RWPE2 (cell line): ENCODE results near the gene PCDHGA6.
A peak's percentile ranks its signal among the peaks of the same experiment; 100 is the strongest.
"Not testable (repeated sequence)": the region's sequence is repeated elsewhere in the genome, so short reads cannot be mapped to it uniquely, and the experiment has no call there.

ENCODE experiments used
- ATAC-seq: fragments of 200-7000 bp; cut with Tn5 transposase; 3 replicates; pipeline ENCODE4 v1.9.1; 2021; ENCODE audit warnings: low read depth
- DNase-seq: peaks from one replicate; pipeline ENCODE4 v3.0.0-alpha.2; 2020; ENCODE audit warnings: low spot score
- H3K27ac ChIP-seq: fragments of 450-650 bp; 2 replicates; pipeline ENCODE4 v1.5.1; 2017; ENCODE audit warnings: mild to moderate bottlenecking; ENCODE audit not compliant: poor library complexity, severe bottlenecking
- H3K27me3 ChIP-seq: fragments of 250-450 bp; sonication (Bioruptor Pico); 2 replicates; pipeline ENCODE4 v1.5.1; 2021; ENCODE audit warnings: mild to moderate bottlenecking, moderate library complexity; ENCODE audit not compliant: insufficient read depth, poor library complexity, severe bottlenecking
- H3K36me3 ChIP-seq: fragments of 250-450 bp; sonication (Bioruptor Pico); 2 replicates; pipeline ENCODE4 v1.5.1; 2020; ENCODE audit warnings: low read depth, mild to moderate bottlenecking, moderate library complexity
- H3K4me1 ChIP-seq: fragments of 250-450 bp; sonication (Bioruptor Pico); 2 replicates; pipeline ENCODE4 v1.5.1; 2021; ENCODE audit warnings: mild to moderate bottlenecking, moderate library complexity; ENCODE audit not compliant: insufficient read depth, poor library complexity, severe bottlenecking
- H3K4me3 ChIP-seq: fragments of 250-450 bp; sonication (Bioruptor Pico); 2 replicates; pipeline ENCODE4 v1.5.1; 2021; ENCODE audit warnings: mild to moderate bottlenecking, moderate library complexity; ENCODE audit not compliant: severe bottlenecking
- H3K9me3 ChIP-seq: fragments of 250-450 bp; sonication (Bioruptor Pico); 2 replicates; pipeline ENCODE4 v1.5.1; 2021; ENCODE audit warnings: mild to moderate bottlenecking, moderate library complexity; ENCODE audit not compliant: severe bottlenecking
- TF ChIP-seq, protein P1 (sequence below): fragments of 450-650 bp; IDR thresholded peaks from one replicate; pipeline ENCODE4 v1.5.1; 2017; ENCODE audit warnings: mild to moderate bottlenecking, moderate library complexity; ENCODE audit not compliant: poor library complexity, severe bottlenecking

Gene PCDHGA6

DNA sequence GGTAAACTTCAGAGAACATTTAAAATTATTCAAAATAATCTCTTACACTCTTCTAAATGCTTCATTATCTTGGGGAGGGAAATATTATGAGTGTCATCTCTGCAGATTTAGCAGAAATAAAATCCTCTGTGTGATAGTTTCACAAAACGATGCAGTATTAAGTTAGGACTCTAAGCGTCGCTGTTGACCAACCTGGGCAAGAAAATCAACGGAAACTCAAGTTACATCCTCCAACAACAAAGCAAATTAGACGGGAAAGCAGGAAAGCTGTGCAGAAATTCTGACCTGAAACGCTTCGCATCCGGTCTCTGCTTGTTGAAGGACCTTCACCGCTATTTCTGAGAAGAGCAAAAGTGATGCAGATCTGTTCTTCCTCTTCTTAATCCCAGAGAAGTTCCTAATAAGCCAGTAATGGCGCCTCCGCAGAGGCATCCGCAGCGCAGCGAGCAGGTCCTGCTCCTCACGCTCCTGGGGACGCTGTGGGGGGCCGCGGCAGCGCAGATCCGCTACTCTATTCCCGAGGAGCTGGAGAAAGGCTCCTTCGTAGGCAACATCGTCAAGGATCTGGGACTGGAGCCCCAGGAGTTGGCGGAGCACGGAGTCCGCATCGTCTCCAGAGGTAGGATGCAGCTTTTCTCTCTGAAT lies at the start of gene PCDHGA6:
Gene PCDHGA6, plus strand, starts transcription at position 219 of the 645 bp plus-strand sequence. Its CDS starts 193 bp downstream, at position 412.
- no peak within 1 kb of the TSS for H3K27ac ChIP-seq
- H3K36me3 ChIP-seq, result no peaks in the 10 kb centered on the region
- DNase-seq (no peak), ATAC-seq (peak; percentile 60)
- H3K4me1 ChIP-seq, result no peaks in the 10 kb centered on the region
- TF ChIP-seq, protein P1, sequence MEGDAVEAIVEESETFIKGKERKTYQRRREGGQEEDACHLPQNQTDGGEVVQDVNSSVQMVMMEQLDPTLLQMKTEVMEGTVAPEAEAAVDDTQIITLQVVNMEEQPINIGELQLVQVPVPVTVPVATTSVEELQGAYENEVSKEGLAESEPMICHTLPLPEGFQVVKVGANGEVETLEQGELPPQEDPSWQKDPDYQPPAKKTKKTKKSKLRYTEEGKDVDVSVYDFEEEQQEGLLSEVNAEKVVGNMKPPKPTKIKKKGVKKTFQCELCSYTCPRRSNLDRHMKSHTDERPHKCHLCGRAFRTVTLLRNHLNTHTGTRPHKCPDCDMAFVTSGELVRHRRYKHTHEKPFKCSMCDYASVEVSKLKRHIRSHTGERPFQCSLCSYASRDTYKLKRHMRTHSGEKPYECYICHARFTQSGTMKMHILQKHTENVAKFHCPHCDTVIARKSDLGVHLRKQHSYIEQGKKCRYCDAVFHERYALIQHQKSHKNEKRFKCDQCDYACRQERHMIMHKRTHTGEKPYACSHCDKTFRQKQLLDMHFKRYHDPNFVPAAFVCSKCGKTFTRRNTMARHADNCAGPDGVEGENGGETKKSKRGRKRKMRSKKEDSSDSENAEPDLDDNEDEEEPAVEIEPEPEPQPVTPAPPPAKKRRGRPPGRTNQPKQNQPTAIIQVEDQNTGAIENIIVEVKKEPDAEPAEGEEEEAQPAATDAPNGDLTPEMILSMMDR, result peak; percentile 94
- no peaks in the 10 kb centered on the region for H3K9me3 ChIP-seq
- H3K4me3 ChIP-seq, result peak within 1 kb of the TSS; percentile 27
- H3K27me3 ChIP-seq, result peaks cover 47% of the 10 kb centered on the region

DNA sequence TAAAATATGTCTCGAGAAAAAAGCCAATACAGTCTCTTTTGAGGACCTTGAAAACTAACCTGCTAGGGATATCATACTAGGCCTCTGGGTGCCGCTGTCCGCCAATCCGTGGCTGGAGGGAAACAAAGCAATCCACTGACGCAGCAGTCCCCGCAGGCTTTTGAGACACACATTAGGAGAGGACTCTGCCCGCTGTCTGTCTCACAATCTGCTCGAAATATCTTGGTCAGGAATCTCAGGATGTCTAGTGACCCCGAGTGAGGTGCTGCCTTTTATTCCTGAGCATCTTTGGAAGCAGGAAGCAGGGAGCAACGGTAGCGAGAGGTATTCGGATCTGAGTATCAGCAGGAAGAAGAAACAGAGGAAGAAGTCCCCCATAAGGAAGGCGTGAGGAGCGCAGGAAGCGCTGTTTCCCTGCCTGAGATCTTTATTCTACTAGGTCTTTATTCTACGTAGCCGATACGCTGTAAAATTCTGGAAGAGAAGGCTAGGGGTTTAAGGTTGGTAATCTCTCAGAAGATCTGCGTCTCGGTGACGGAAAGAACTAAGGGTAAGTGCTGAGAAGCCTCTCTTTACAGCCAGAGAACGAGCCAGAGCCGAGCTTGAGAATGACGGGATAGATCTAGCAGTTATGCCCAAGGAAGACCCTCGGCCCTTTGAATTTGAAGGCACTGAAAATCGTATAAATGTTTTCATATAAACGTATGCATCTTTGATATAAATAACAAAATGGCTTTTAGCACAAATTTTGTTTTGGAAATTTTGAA lies 47.4 kb upstream of the PCDHGA6 start:
- TF ChIP-seq, protein P1, result peak; percentile 72
- Histone ChIP-seq H3K4me1 (peaks cover 4% of the 10 kb centered on the region), H3K9me3 (no peaks in the 10 kb centered on the region), H3K27ac (no peak overlapping the region), H3K4me3 (peak overlapping the region; percentile 9), H3K27me3 (peaks cover 24% of the 10 kb centered on the region), H3K36me3 (no peaks in the 10 kb centered on the region)
- no peak for DNase-seq
- ATAC-seq, result peak; percentile 86

DNA sequence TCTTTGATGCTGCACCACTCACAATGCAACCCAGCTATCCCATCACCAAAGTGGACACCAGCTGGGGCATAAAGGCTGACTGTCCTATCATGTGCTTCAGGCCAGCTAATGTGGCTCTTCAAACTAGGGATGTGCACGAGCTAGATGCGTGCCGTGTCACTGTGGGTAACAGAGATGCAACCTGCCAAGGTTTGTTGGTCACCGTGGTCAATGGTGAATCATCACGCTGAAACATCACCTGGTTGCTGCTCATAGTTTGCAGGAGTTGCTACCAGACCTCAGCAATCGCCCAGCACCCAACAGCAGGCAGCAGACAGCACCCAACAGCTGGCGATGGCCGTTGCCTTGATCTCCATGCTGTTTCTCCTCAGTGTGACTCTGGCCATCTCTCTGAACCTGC lies 45.5 kb upstream of the PCDHGA6 start:
- peaks cover 4% of the 10 kb centered on the region for H3K4me1 ChIP-seq
- TF ChIP-seq, protein P1, result no peak
- DNase-seq, result no peak
- no peak overlapping the region for H3K27ac ChIP-seq
- ATAC-seq, result no peak
- H3K36me3 ChIP-seq, result no peaks in the 10 kb centered on the region
- H3K9me3 ChIP-seq, result peaks cover 2% of the 10 kb centered on the region
- H3K4me3 ChIP-seq, result no peak overlapping the region
- H3K27me3 ChIP-seq, result peaks cover 40% of the 10 kb centered on the region

DNA sequence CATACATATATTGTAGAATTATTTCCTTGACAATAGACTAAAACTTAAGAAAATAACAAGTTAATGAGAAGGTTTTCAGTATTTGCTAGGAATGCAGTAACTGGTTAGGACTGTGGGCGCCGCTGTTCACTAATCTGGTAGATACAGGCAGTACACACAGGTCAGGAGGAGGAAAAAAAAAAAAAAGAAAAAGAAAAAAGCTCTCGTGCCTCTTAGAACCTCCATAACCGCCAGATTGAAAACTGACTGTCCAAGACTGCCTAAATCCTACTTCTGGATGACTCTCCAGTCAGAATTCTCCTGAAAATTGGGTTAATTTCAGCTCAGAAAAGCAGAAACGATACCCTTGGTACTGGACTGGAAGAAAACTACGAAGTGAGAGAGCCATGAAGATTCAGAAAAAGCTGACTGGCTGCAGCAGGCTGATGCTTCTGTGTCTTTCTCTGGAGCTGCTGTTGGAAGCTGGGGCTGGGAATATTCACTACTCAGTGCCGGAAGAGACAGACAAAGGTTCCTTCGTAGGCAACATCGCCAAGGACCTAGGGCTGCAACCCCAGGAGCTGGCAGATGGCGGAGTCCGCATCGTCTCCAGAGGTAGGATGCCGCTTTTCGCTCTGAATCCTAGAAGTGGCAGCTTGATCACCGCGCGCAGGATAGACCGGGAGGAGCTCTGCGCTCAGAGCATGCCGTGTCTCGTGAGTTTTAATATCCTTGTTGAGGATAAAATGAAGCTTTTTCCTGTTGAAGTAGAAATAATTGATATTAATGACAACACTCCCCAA lies 43.2 kb upstream of the PCDHGA6 start, which contains the start of gene PCDHGA1:
Gene PCDHGA1, plus strand, starts transcription at position 216 of the 782 bp plus-strand sequence.
- no peaks in the 10 kb centered on the region for H3K36me3 ChIP-seq
- peaks cover 2% of the 10 kb centered on the region for H3K9me3 ChIP-seq
- H3K27ac ChIP-seq, result no peak within 1 kb of the TSS
- peaks cover 4% of the 10 kb centered on the region for H3K4me1 ChIP-seq
- no peak within 1 kb of the TSS for H3K4me3 ChIP-seq
- peak; percentile 48 for ATAC-seq
- TF ChIP-seq, protein P1, result peak; percentile 60
- no peak for DNase-seq
- peaks cover 60% of the 10 kb centered on the region for H3K27me3 ChIP-seq

DNA sequence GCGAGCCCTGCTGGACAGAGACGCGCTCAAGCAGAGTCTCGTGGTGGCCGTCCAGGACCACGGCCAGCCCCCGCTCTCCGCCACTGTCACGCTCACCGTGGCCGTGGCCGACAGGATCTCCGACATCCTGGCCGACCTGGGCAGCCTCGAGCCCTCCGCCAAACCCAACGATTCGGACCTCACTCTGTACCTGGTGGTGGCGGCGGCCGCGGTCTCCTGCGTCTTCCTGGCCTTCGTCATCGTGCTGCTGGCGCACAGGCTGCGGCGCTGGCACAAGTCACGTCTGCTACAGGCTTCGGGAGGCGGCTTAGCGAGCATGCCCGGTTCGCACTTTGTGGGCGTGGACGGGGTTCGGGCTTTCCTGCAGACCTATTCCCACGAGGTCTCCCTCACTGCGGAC lies 41.1 kb upstream of the PCDHGA6 start:
- not testable (repeated sequence) for H3K4me3 ChIP-seq, H3K4me1 ChIP-seq, DNase-seq, H3K9me3 ChIP-seq, H3K36me3 ChIP-seq, ATAC-seq, H3K27ac ChIP-seq
- peaks cover 81% of the 10 kb centered on the region for H3K27me3 ChIP-seq
